ENCODE data around the gene SAMD11. TPM values are rescaled to one million over a fixed set of nuclear protein-coding genes. Genes with fewer than 3 reads are reported as not detected.

The SAMD11 gene
- total and polyA plus RNA-seq, 2 donors from 2014 or later: 13.3 to 21.4 TPM

- H3K27me3 ChIP-seq (ENCODE audit: control insufficient read depth, insufficient read depth, low read length): no peaks in the 10 kb centered on the region
- DNase-seq (peak in 1 of 5 donors; percentile 81), FAIRE-seq (no peak)
- no peak overlapping the region for H3K4me3 ChIP-seq (ENCODE audit: low read length in 3 of 3)
- intact Hi-C loops (cut with DNase I): no loop called here
- H3K36me3 ChIP-seq (ENCODE audit: control insufficient read depth in 2 of 3, insufficient read depth in 3 of 3, low read length in 3 of 3): no peaks in the 10 kb centered on the region
- TF ChIP-seq CTCF (IDR thresholded peaks at IDR 0.05; ENCODE audit: borderline replicate concordance, extremely low read depth, insufficient read depth): no peak
- H3K9ac ChIP-seq (ENCODE audit: low read length in 3 of 3): no peak overlapping the region
- no peaks in the 10 kb centered on the region for H3K9me3 ChIP-seq (ENCODE audit: control insufficient read depth in 2 of 3, insufficient read depth in 1 of 3, low read length in 3 of 3)
- H3K4me1 ChIP-seq (ENCODE audit: control insufficient read depth in 2 of 3, insufficient read depth in 2 of 3, low read depth in 1 of 3, low read length in 3 of 3): peaks cover 3 to 55% (median 8%) of the 10 kb centered on the region in 3 donors
- no peak overlapping the region for H3K27ac ChIP-seq (ENCODE audit: low read depth in 2 of 2, low read length in 2 of 2)
Measured at GRCh38 chr1:919271-919872, 4.4 kb upstream of the SAMD11 start.

GRCh38 chr1:920010-920409 lies 3.7 kb upstream of the SAMD11 start:
- H3K4me3 ChIP-seq (ENCODE audit: low read length in 3 of 3): no peak overlapping the region
- no peak for FAIRE-seq
- intact Hi-C loops (cut with DNase I): no loop called here
- no peaks in the 10 kb centered on the region for H3K27me3 ChIP-seq (ENCODE audit: control insufficient read depth, insufficient read depth, low read length)
- DNase-seq: peak in 2 of 5 donors; percentile 73 to 75
- peaks cover 3 to 55% (median 8%) of the 10 kb centered on the region in 3 donors for H3K4me1 ChIP-seq (ENCODE audit: control insufficient read depth in 2 of 3, insufficient read depth in 2 of 3, low read depth in 1 of 3, low read length in 3 of 3)
- H3K9me3 ChIP-seq (ENCODE audit: control insufficient read depth in 2 of 3, insufficient read depth in 1 of 3, low read length in 3 of 3): no peaks in the 10 kb centered on the region
- H3K27ac ChIP-seq (ENCODE audit: low read depth in 2 of 2, low read length in 2 of 2): no peak overlapping the region
- H3K9ac ChIP-seq (ENCODE audit: low read length in 3 of 3): no peak overlapping the region
- TF ChIP-seq CTCF (IDR thresholded peaks at IDR 0.05; ENCODE audit: borderline replicate concordance, extremely low read depth, insufficient read depth): no peak
- H3K36me3 ChIP-seq (ENCODE audit: control insufficient read depth in 2 of 3, insufficient read depth in 3 of 3, low read length in 3 of 3): no peaks in the 10 kb centered on the region

- intact Hi-C loops (cut with DNase I): no loop called here
- H3K27me3 ChIP-seq (ENCODE audit: control insufficient read depth, insufficient read depth, low read length): no peaks in the 10 kb centered on the region
- TF ChIP-seq CTCF (IDR thresholded peaks at IDR 0.05; ENCODE audit: borderline replicate concordance, extremely low read depth, insufficient read depth): no peak
- H3K4me3 ChIP-seq (ENCODE audit: low read length in 3 of 3): no peak overlapping the region
- no peak overlapping the region for H3K9ac ChIP-seq (ENCODE audit: low read length in 3 of 3)
- no peak for DNase-seq
- no peaks in the 10 kb centered on the region for H3K9me3 ChIP-seq (ENCODE audit: control insufficient read depth in 2 of 3, insufficient read depth in 1 of 3, low read length in 3 of 3)
- no peak overlapping the region for H3K27ac ChIP-seq (ENCODE audit: low read depth in 2 of 2, low read length in 2 of 2)
- no peaks in the 10 kb centered on the region for H3K36me3 ChIP-seq (ENCODE audit: control insufficient read depth in 2 of 3, insufficient read depth in 3 of 3, low read length in 3 of 3)
- FAIRE-seq: no peak
- peaks cover 3 to 52% (median 8%) of the 10 kb centered on the region in 3 donors for H3K4me1 ChIP-seq (ENCODE audit: control insufficient read depth in 2 of 3, insufficient read depth in 2 of 3, low read depth in 1 of 3, low read length in 3 of 3)
Measured at GRCh38 chr1:920521-920920, 3.2 kb upstream of the SAMD11 start.
